ENCODE measurements around the gene ISCA1. TPM values are rescaled to one million over a fixed set of nuclear protein-coding genes. Genes with fewer than 3 reads are reported as not detected.

Gene ISCA1
- polyA plus RNA-seq, 1 donor (not counting 4 experiments of a cell fraction or from before 2014, with no cell fraction given), result 37.4 TPM

DNA sequence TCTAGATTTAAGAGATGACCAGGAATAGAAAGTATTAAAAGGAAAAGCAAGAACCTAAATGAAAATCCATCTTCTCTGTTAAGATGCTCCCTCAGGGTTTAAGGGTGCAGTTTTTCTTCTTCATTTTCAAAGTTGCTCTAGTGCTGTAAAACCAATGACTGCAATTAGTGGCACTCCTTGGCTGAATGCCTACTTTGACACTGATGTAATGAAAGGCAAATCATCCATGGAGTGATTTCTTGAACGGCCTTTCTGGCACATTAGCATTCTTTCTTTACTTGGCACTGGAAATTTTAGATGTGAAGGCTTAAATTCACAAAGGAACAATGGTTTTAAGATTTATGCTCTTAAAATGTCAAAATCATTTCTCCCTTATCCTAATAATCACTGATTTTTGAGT, 19.3 kb upstream of the ISCA1 start:
- no peaks in the 10 kb centered on the region for H3K27me3 ChIP-seq (ENCODE audit: control insufficient read depth, extremely low read depth, insufficient read depth, low read length)
- H3K36me3 ChIP-seq (ENCODE audit: control insufficient read depth in 2 of 2, extremely low read depth in 1 of 2, insufficient read depth in 2 of 2, low read length in 2 of 2), result peaks cover 28 to 46% of the 10 kb centered on the region in 2 experiments
- no peaks in the 10 kb centered on the region for H3K9me1 ChIP-seq (ENCODE audit: control insufficient read depth, extremely low read depth, insufficient read depth, low read length)
- dilution Hi-C loops (cut with MboI; ENCODE audit: extremely low pct_ligation_motif_present, low sequenced_read_pairs), result no loop called here
- H3K4me2 ChIP-seq (ENCODE audit: control insufficient read depth, extremely low read depth, insufficient read depth, low read depth, low read length), result no peak overlapping the region
- TF ChIP-seq, protein P1, sequence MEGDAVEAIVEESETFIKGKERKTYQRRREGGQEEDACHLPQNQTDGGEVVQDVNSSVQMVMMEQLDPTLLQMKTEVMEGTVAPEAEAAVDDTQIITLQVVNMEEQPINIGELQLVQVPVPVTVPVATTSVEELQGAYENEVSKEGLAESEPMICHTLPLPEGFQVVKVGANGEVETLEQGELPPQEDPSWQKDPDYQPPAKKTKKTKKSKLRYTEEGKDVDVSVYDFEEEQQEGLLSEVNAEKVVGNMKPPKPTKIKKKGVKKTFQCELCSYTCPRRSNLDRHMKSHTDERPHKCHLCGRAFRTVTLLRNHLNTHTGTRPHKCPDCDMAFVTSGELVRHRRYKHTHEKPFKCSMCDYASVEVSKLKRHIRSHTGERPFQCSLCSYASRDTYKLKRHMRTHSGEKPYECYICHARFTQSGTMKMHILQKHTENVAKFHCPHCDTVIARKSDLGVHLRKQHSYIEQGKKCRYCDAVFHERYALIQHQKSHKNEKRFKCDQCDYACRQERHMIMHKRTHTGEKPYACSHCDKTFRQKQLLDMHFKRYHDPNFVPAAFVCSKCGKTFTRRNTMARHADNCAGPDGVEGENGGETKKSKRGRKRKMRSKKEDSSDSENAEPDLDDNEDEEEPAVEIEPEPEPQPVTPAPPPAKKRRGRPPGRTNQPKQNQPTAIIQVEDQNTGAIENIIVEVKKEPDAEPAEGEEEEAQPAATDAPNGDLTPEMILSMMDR (optimal IDR thresholded peaks at IDR 0.05 in 1 of 3, IDR thresholded peaks at IDR 0.05 in 1 of 3, conservative IDR thresholded peaks at IDR 0.05 in 1 of 3; ENCODE audit: extremely low read depth in 1 of 3, insufficient read depth in 2 of 3, low read length in 3 of 3), result no peak
- no peak for TF ChIP-seq EZH2 (IDR thresholded peaks at IDR 0.05; ENCODE audit: low read length)
- no peak overlapping the region for H3K4me3 ChIP-seq (ENCODE audit: control insufficient read depth in 2 of 3, extremely low read depth in 1 of 3, insufficient read depth in 2 of 3, low read depth in 1 of 3, low read length in 3 of 3)
- no peaks in the 10 kb centered on the region for H4K20me1 ChIP-seq (ENCODE audit: control insufficient read depth, extremely low read depth, insufficient read depth, low read length)
- DNase-seq (ENCODE audit: low read depth, low spot score) (no peak), FAIRE-seq (no peak)
- no peaks in the 10 kb centered on the region for H3K79me2 ChIP-seq (ENCODE audit: control insufficient read depth, insufficient read depth, low read length)
- no peak overlapping the region for H2AFZ ChIP-seq (ENCODE audit: control insufficient read depth, low read length)
- H3K27ac ChIP-seq (ENCODE audit: control insufficient read depth, insufficient read depth, low read length), result no peak overlapping the region
- H3K4me1 ChIP-seq (ENCODE audit: control insufficient read depth, extremely low read depth, insufficient read depth, low read length), result peaks cover 9% of the 10 kb centered on the region
- H3K9me3 ChIP-seq (ENCODE audit: control insufficient read depth, low read depth, low read length), result no peaks in the 10 kb centered on the region
- no peak overlapping the region for H3K9ac ChIP-seq (ENCODE audit: control insufficient read depth, extremely low read depth, insufficient read depth, low read length)

GRCh38 chr9:86300701-86301100, 18.4 kb upstream of the ISCA1 start:
- no peaks in the 10 kb centered on the region for H3K9me1 ChIP-seq (ENCODE audit: control insufficient read depth, extremely low read depth, insufficient read depth, low read length)
- H2AFZ ChIP-seq (ENCODE audit: control insufficient read depth, low read length), result no peak overlapping the region
- no peaks in the 10 kb centered on the region for H3K27me3 ChIP-seq (ENCODE audit: control insufficient read depth, extremely low read depth, insufficient read depth, low read length)
- DNase-seq (ENCODE audit: low read depth, low spot score) (no peak), FAIRE-seq (no peak)
- peaks cover 28 to 45% of the 10 kb centered on the region in 2 experiments for H3K36me3 ChIP-seq (ENCODE audit: control insufficient read depth in 2 of 2, extremely low read depth in 1 of 2, insufficient read depth in 2 of 2, low read length in 2 of 2)
- TF ChIP-seq EZH2 (IDR thresholded peaks at IDR 0.05; ENCODE audit: low read length), result no peak
- TF ChIP-seq, protein P1 (optimal IDR thresholded peaks at IDR 0.05 in 1 of 3, IDR thresholded peaks at IDR 0.05 in 1 of 3, conservative IDR thresholded peaks at IDR 0.05 in 1 of 3; ENCODE audit: extremely low read depth in 1 of 3, insufficient read depth in 2 of 3, low read length in 3 of 3), result no peak
- H3K4me2 ChIP-seq (ENCODE audit: control insufficient read depth, extremely low read depth, insufficient read depth, low read depth, low read length), result no peak overlapping the region
- H3K4me3 ChIP-seq (ENCODE audit: control insufficient read depth in 2 of 3, extremely low read depth in 1 of 3, insufficient read depth in 2 of 3, low read depth in 1 of 3, low read length in 3 of 3), result no peak overlapping the region
- H3K79me2 ChIP-seq (ENCODE audit: control insufficient read depth, insufficient read depth, low read length), result no peaks in the 10 kb centered on the region
- peaks cover 9% of the 10 kb centered on the region for H3K4me1 ChIP-seq (ENCODE audit: control insufficient read depth, extremely low read depth, insufficient read depth, low read length)
- no peaks in the 10 kb centered on the region for H3K9me3 ChIP-seq (ENCODE audit: control insufficient read depth, low read depth, low read length)
- no peaks in the 10 kb centered on the region for H4K20me1 ChIP-seq (ENCODE audit: control insufficient read depth, extremely low read depth, insufficient read depth, low read length)
- dilution Hi-C loops (cut with MboI; ENCODE audit: extremely low pct_ligation_motif_present, low sequenced_read_pairs), result no loop called here
- H3K9ac ChIP-seq (ENCODE audit: control insufficient read depth, extremely low read depth, insufficient read depth, low read length), result no peak overlapping the region
- no peak overlapping the region for H3K27ac ChIP-seq (ENCODE audit: control insufficient read depth, insufficient read depth, low read length)
